NCI-H345 (cell line): ENCODE data around the gene TXNDC8.
"Not testable (repeated sequence)": the region's sequence is repeated elsewhere in the genome, so short reads cannot be mapped to it uniquely, and the experiment has no call there.

Experiments
- DNase-seq: peaks from one replicate; lab custom pipeline; 2025; lab: John Stamatoyannopoulos, UW

Gene TXNDC8

DNA sequence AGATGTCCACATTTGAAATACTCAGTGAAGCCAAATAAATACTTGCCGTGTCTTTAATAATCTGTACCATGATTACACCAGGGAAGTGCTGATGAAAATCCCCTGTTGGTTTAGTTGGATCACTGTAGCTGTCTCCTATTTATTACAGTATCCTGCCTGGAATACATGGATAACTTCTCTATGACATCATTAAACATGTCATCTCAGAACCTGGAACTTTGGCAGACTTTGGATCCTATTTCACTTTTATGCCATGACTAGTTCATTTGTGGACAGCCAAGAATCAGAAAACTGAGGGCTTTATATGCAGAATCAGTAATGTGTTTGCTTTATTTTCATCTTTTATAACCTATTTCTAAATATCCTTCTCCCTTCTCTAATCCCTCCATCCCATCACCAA lies at the start of gene TXNDC8:
TSS of gene TXNDC8 (minus strand) at position 137 of the 400 bp plus-strand sequence.
- no peak for DNase-seq

DNA sequence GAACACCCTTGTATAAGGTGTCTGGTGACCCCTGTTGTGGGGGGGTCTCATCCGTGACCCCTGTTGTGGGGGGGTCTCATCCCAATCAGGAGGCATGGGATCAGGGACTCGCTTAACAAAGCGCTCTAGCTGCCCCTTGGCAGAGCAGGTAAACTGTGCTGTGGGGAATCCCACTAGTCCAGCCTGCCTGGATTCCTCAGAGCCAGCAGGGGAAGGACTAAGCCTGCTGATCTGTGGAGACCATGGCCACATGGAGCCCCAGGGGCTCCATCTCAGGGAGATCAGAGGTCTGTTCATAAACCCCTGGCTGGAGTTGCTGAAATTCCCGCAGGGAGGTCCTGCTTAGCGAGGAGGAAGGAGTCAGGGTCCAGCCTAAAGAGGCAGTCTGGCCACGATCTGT lies 45.8 kb upstream of the TXNDC8 start:
- no peak for DNase-seq

- DNase-seq: no peak
These were observed 45.1 kb upstream of the TXNDC8 start for GRCh38 chr9:110382731-110383130.

DNA sequence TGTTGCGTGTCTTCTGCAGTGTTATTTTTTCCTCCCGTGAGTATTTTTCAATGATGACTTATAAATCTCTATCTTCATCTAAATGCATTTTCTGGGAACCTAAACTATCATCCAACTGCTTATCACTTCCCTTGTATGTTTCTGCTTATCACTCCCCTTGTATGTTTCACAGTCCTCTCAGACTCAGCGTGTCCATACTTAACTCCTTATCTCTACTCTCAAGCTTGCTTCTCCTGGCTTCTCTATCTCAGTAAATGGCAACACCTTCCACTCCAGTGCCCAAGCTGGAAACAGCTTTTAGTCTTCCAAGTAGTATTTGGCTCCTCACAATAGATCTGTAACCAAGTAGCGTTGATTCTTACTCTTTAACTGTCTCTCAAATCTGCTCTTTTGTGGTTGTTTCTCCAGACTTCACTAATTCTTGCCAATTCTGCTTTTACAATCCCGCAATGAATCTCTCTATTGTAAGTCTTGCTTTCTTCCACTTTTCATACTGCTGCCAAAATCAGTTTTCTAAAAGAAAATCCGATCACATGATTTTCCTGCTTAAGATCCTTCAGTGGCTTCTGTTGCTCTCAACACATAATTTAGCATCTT lies 33.8 kb upstream of the TXNDC8 start:
- no peak for DNase-seq

GRCh38 chr9:110370315-110370714 lies 32.7 kb upstream of the TXNDC8 start:
- DNase-seq: no peak

DNA sequence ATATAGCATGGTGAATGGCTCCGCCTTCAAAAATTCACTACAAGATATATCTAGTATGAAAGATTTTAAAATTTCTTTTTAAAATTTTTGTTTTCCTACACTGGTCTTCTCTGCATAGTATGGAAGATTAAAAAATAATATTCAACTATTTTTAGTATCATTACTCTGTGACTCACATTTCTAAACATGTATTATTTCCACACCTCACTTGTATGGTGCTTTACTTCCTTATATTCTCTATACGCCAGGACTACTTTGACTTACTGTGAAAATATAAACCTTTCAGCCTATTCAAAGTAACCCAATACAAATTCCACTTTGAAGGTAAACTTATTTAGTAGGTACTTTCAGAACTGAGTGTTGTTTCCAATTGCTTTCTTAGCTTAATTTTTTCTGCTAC lies 26.8 kb upstream of the TXNDC8 start:
- no peak for DNase-seq

GRCh38 chr9:110358992-110359391 lies 21.3 kb upstream of the TXNDC8 start:
- not testable (repeated sequence) for DNase-seq

DNA sequence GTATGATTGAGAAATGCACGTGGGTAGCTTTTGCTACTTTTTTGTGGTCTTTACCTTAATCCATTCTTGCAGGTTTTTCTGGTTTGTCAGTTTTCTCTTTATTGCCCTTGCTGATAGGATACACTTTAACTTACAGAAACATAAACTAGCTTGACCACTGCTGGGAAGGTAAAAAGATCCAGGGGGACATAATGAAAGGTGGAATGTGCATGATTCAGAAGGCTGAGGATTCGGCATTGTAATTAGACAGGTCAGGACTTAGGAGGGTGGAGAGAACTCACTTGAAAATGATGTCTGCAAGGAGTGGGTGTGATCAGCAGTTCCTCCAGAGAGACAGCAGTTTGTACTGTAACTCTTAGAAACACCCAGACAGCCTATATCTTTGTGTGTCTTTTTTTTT lies 19.8 kb upstream of the TXNDC8 start:
- DNase-seq: no peak

GRCh38 chr9:110356639-110357395 lies 19.2 kb upstream of the TXNDC8 start:
- DNase-seq: no peak

DNA sequence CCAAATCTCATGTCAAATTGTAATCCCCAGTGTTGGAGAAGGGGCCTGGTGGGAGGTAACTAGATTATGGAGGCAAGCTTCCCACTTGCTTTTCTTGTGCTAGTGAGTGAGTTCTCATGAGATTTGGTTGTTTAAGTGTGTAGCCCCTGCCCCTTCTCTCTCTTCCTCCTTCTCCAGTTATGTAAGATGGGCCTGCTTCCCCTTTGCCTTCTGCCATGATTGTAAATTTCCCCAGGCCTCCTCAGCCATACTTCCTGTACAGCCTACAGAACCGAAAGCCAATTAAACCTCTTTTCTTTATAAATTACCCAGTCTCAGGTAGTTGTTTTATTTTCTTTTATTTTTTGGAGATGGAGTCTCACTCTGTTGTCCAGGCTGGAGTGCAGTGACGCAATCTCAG lies 18.2 kb upstream of the TXNDC8 start:
- no peak for DNase-seq

- no peak for DNase-seq
These were observed 13.4 kb upstream of the TXNDC8 start for GRCh38 chr9:110351009-110351467.

- DNase-seq: no peak
These were observed 8.7 kb upstream of the TXNDC8 start for GRCh38 chr9:110346325-110346724.

GRCh38 chr9:110344821-110345220 lies 7.2 kb upstream of the TXNDC8 start:
- DNase-seq: no peak

DNA sequence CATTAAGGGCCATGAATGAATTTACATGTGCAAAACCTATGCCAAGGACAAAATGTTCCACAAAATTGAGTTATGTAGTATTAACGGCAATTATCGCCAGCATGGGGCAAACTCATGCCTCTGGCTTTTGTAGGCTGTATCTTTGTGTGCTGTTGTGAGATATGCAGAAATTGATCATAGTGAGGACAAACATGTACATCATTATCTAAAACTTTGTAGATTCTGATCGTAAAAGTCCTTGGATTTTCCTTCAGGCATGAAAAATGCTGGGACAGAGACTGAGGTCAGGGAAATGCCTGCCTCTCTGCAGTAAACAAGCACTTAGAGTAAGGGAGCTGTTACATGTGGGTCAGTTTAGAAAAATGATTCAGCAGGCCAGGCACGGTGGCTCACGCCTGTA lies 5.9 kb upstream of the TXNDC8 start:
- no peak for DNase-seq

- DNase-seq: no peak
These were observed 2.6 kb upstream of the TXNDC8 start for GRCh38 chr9:110340306-110340705.

DNA sequence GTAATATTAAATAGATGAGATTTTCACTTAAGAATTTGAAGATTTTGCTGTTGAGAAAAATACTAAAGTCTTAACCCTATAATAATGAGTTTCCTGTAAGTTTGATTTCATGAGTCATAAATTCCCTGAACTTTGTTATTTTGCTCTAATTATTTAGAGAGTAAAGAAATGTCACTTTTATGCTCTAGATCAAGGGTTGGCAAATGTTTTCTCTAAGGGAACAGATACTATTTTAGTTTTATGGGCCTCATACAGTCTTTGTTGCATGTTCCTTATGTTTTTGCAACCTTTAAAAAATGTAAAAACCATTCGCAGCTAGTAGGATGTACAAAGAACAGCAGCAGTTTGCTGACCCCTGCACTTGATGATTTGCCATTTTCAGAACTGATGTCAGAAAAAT lies 480 bp upstream of the TXNDC8 start:
- DNase-seq: no peak

DNA sequence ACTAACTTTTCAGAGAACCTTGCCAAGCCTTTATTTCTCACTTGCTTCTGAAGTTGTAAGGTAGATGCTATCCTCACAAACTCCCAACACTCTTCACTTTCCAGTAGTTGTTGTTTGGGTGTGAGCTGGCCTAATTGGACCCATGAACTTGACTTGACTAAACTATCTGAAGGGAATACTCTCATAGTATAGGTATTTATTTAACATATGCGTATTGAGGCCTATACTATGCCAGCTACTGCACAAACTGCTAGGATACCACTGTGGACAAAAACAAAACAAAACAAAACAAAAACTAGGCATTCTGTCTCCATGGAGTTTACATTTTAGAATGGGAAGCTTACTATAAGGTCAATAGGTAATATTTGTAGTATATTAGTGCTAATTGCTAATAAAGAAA lies 1.3 kb downstream of the TXNDC8 start:
- no peak for DNase-seq

DNA sequence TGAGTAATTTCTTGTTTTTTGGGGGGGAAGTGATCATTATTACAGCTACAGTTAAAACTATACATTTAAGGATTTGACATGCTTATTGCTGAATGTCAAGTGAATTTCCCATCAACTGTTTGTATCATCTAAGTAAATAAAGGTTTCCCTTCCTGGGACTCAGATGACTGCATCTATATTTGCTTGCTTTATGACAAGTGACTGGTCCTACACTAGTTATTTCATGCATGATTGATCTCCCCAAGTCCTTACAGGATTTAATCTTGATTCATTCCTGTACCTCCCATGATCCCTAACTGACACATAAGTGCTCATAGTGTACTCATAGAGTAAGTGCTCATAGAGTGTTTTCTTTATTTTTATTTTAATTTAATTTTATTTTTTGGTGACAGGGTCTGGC lies 2.8 kb downstream of the TXNDC8 start:
- DNase-seq: peak; percentile 36

GRCh38 chr9:110334183-110334582 lies 3.5 kb downstream of the TXNDC8 start:
- no peak for DNase-seq

GRCh38 chr9:110332766-110333165 lies 4.9 kb downstream of the TXNDC8 start:
- DNase-seq: no peak

DNA sequence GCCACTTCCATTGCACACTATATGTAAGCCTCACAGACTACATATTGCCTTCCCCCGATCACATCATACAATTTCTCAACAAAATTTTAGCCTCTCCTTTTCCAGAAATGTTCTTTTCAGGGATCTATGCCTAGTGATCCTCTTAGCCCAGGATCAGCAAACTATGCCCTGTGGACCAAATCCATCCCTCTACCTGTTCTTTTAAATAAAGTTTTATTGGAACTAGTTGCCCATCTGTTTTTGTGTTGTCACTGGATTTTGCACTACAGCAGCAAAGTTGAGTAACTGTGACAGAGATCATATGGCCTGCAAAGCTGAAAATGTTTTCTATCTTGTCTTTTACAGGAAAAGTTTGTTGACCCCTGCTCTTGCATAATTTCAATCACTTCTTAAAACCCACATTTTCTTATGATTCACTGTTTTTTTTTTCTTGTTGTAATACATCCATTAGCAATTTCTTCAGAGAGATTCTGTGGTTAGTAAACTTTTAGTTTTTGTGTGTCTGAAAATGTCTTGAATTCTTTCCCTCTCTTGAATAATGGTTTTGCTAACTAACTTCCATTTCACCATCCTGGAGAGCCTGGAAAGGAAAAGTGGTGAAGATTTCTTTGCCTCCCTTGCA lies 7.1 kb downstream of the TXNDC8 start:
- DNase-seq: no peak

GRCh38 chr9:110329639-110330230 lies 7.9 kb downstream of the TXNDC8 start:
- DNase-seq: no peak

DNA sequence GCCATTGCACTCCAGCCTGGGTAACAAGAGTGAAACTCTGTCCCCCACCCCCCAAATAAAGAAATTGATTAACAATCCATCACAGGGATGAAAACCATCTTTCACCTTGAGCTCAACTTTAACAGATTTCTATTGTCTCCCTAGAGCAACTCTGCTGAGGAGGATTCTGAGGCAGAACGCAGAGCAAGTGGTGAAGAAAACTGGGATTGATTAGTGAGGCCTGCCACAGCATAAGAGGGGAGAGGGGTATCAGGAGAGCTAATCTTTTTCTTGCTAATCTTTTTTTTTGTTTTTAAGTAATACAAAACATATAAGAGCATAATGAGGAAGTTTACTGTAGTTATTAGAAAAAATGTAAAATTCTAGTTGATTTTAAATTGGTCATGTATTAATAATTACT lies 8.9 kb downstream of the TXNDC8 start:
- no peak for DNase-seq
